Stimulated activated effector memory CD8-positive, alpha-beta T cell treated with anti-CD3 and anti-CD28 coated beads, Interleukin-12 subunit alpha, Interleukin-12 subunit beta, amount 100 ng/mL, for 72 hours (primary cell): ENCODE data around the gene ZFHX3.

Source experiments
- ATAC-seq: fragments of 150-1000 bp; cut with Tn5 transposase; 2 replicates; pipeline ENCODE4 v1.10.0; 2021
- DNase-seq, 2 donors: peaks; one replicate each; pipeline ENCODE4 v3.0.0; 2021 to 2022; ENCODE audit warnings: low spot score in 2 of 2
- H3K27ac Mint-ChIP-seq: one replicate; pipeline ENCODE4 v1.8.0; 2022; ENCODE audit warnings: mild to moderate bottlenecking, mixed read lengths
- H3K36me3 Mint-ChIP-seq: one replicate; pipeline ENCODE4 v1.8.0; 2022; ENCODE audit warnings: mild to moderate bottlenecking, mixed read lengths
- H3K4me1 Mint-ChIP-seq: one replicate; pipeline ENCODE4 v1.8.0; 2022; ENCODE audit warnings: mixed read lengths
- H3K4me3 Mint-ChIP-seq: one replicate; pipeline ENCODE4 v1.8.0; 2022; ENCODE audit warnings: mild to moderate bottlenecking, mixed read lengths
- H3K9me3 Mint-ChIP-seq: one replicate; pipeline ENCODE4 v1.8.0; 2022; ENCODE audit warnings: mixed read lengths

Gene ZFHX3

GRCh38 chr16:72810480-72810879 is 237.4 kb downstream of the ZFHX3 start:
- Mint-ChIP-seq H3K4me3 (no peak overlapping the region), H3K4me1 (no peaks in the 10 kb centered on the region), H3K27ac (no peak overlapping the region), H3K36me3 (peaks cover under 1% of the 10 kb centered on the region), H3K9me3 (no peaks in the 10 kb centered on the region)
- no peak for DNase-seq
- no peak for ATAC-seq

- no peaks in the 10 kb centered on the region for H3K36me3 Mint-ChIP-seq
- H3K4me1 Mint-ChIP-seq = no peaks in the 10 kb centered on the region
- DNase-seq (no peak), ATAC-seq (no peak)
- H3K27ac Mint-ChIP-seq = no peak overlapping the region
- no peak overlapping the region for H3K4me3 Mint-ChIP-seq
- H3K9me3 Mint-ChIP-seq = no peaks in the 10 kb centered on the region
Measured at GRCh38 chr16:72809446-72809845, 238.5 kb downstream of the ZFHX3 start.

- no peak for DNase-seq
- Mint-ChIP-seq H3K36me3 (no peaks in the 10 kb centered on the region), H3K4me3 (no peak overlapping the region), H3K9me3 (no peaks in the 10 kb centered on the region), H3K27ac (no peak overlapping the region), H3K4me1 (no peaks in the 10 kb centered on the region)
- no peak for ATAC-seq
Measured at GRCh38 chr16:72808754-72809153, 239.2 kb downstream of the ZFHX3 start.

GRCh38 chr16:72807245-72807644 is 240.7 kb downstream of the ZFHX3 start:
- H3K9me3 Mint-ChIP-seq = no peaks in the 10 kb centered on the region
- no peaks in the 10 kb centered on the region for H3K4me1 Mint-ChIP-seq
- H3K36me3 Mint-ChIP-seq = no peaks in the 10 kb centered on the region
- no peak overlapping the region for H3K27ac Mint-ChIP-seq
- DNase-seq (no peak), ATAC-seq (no peak)
- no peak overlapping the region for H3K4me3 Mint-ChIP-seq

- no peak overlapping the region for H3K27ac Mint-ChIP-seq
- no peaks in the 10 kb centered on the region for H3K4me1 Mint-ChIP-seq
- no peaks in the 10 kb centered on the region for H3K36me3 Mint-ChIP-seq
- H3K4me3 Mint-ChIP-seq = no peak overlapping the region
- no peak for ATAC-seq
- DNase-seq = no peak
- no peaks in the 10 kb centered on the region for H3K9me3 Mint-ChIP-seq
Measured at GRCh38 chr16:72805486-72805885, 242.4 kb downstream of the ZFHX3 start.

GRCh38 chr16:72800524-72801161 is 247.3 kb downstream of the ZFHX3 start:
- no peak for DNase-seq
- H3K4me1 Mint-ChIP-seq = no peaks in the 10 kb centered on the region

GRCh38 chr16:72798264-72798663 is 249.7 kb downstream of the ZFHX3 start:
- no peaks in the 10 kb centered on the region for H3K9me3 Mint-ChIP-seq
- H3K27ac Mint-ChIP-seq = no peak overlapping the region
- no peak overlapping the region for H3K4me3 Mint-ChIP-seq
- DNase-seq (no peak), ATAC-seq (no peak)
- no peaks in the 10 kb centered on the region for H3K36me3 Mint-ChIP-seq
- no peaks in the 10 kb centered on the region for H3K4me1 Mint-ChIP-seq

More at GRCh38 chr16:72800524-72801161, 247.3 kb downstream of the ZFHX3 start:
- no peaks in the 10 kb centered on the region for H3K36me3 Mint-ChIP-seq
- no peak overlapping the region for H3K27ac Mint-ChIP-seq
- ATAC-seq = no peak
- no peak overlapping the region for H3K4me3 Mint-ChIP-seq
- H3K9me3 Mint-ChIP-seq = no peaks in the 10 kb centered on the region

- ATAC-seq (no peak), DNase-seq (no peak)
- no peaks in the 10 kb centered on the region for H3K36me3 Mint-ChIP-seq
- no peaks in the 10 kb centered on the region for H3K4me1 Mint-ChIP-seq
- H3K4me3 Mint-ChIP-seq = no peak overlapping the region
- no peak overlapping the region for H3K27ac Mint-ChIP-seq
- H3K9me3 Mint-ChIP-seq = no peaks in the 10 kb centered on the region
Measured at GRCh38 chr16:72797621-72798020, 250.3 kb downstream of the ZFHX3 start.

- Mint-ChIP-seq H3K4me1 (no peaks in the 10 kb centered on the region), H3K9me3 (no peaks in the 10 kb centered on the region), H3K36me3 (no peaks in the 10 kb centered on the region), H3K4me3 (no peak overlapping the region), H3K27ac (no peak overlapping the region)
- ATAC-seq (no peak), DNase-seq (no peak)
Measured at GRCh38 chr16:72796222-72796621, 251.7 kb downstream of the ZFHX3 start.

- Mint-ChIP-seq H3K36me3 (no peaks in the 10 kb centered on the region), H3K4me3 (no peak overlapping the region), H3K4me1 (no peaks in the 10 kb centered on the region), H3K27ac (no peak overlapping the region), H3K9me3 (no peaks in the 10 kb centered on the region)
- ATAC-seq (no peak), DNase-seq (no peak)
Measured at GRCh38 chr16:72794986-72795385, 252.9 kb downstream of the ZFHX3 start.

GRCh38 chr16:72794319-72794718 is 253.6 kb downstream of the ZFHX3 start:
- ATAC-seq (no peak), DNase-seq (no peak)
- no peaks in the 10 kb centered on the region for H3K9me3 Mint-ChIP-seq
- H3K36me3 Mint-ChIP-seq = no peaks in the 10 kb centered on the region
- no peak overlapping the region for H3K4me3 Mint-ChIP-seq
- no peaks in the 10 kb centered on the region for H3K4me1 Mint-ChIP-seq
- no peak overlapping the region for H3K27ac Mint-ChIP-seq

- DNase-seq = no peak
- H3K27ac Mint-ChIP-seq = no peak overlapping the region
- no peak overlapping the region for H3K4me3 Mint-ChIP-seq
- no peaks in the 10 kb centered on the region for H3K9me3 Mint-ChIP-seq
- no peaks in the 10 kb centered on the region for H3K36me3 Mint-ChIP-seq
- H3K4me1 Mint-ChIP-seq = no peaks in the 10 kb centered on the region
- no peak for ATAC-seq
Measured at GRCh38 chr16:72793716-72794115, 254.2 kb downstream of the ZFHX3 start.

- H3K27ac Mint-ChIP-seq = no peak overlapping the region
- ATAC-seq = no peak
- DNase-seq = no peak
- no peaks in the 10 kb centered on the region for H3K9me3 Mint-ChIP-seq
- H3K4me3 Mint-ChIP-seq = no peak overlapping the region
- peaks cover 6% of the 10 kb centered on the region for H3K4me1 Mint-ChIP-seq
- H3K36me3 Mint-ChIP-seq = no peaks in the 10 kb centered on the region
Measured at GRCh38 chr16:72793017-72793416, 254.9 kb downstream of the ZFHX3 start.

GRCh38 chr16:72791786-72792185 is 256.1 kb downstream of the ZFHX3 start:
- Mint-ChIP-seq H3K9me3 (no peaks in the 10 kb centered on the region), H3K4me3 (no peak overlapping the region), H3K27ac (no peak overlapping the region), H3K36me3 (no peaks in the 10 kb centered on the region), H3K4me1 (peaks cover 19% of the 10 kb centered on the region)
- no peak for ATAC-seq
- DNase-seq = no peak

- no peak for ATAC-seq
- Mint-ChIP-seq H3K4me3 (no peak overlapping the region), H3K27ac (no peak overlapping the region), H3K4me1 (peaks cover 19% of the 10 kb centered on the region), H3K9me3 (no peaks in the 10 kb centered on the region), H3K36me3 (no peaks in the 10 kb centered on the region)
- DNase-seq = no peak
Measured at GRCh38 chr16:72789921-72790320, 258.0 kb downstream of the ZFHX3 start.

GRCh38 chr16:72789465-72789864 is 258.5 kb downstream of the ZFHX3 start:
- Mint-ChIP-seq H3K36me3 (no peaks in the 10 kb centered on the region), H3K27ac (no peak overlapping the region), H3K9me3 (no peaks in the 10 kb centered on the region), H3K4me3 (no peak overlapping the region), H3K4me1 (peaks cover 19% of the 10 kb centered on the region)
- ATAC-seq (no peak), DNase-seq (no peak)
